Breast epithelium (tissue), 4 donors: ENCODE results near the gene DNAI1. TPM values are rescaled to one million over a fixed set of nuclear protein-coding genes. Genes with fewer than 3 reads are reported as not detected.

ENCODE experiments used
- DNase-seq, 2 donors: peaks; one replicate each; pipeline ENCODE4 v3.0.0-alpha.2; 2019; ENCODE audit warnings: low spot score in 2 of 2
- H3K27ac ChIP-seq, 2 donors: fragments of 200-600 bp; sonication (generic) in 1 of 2; one replicate each; pipeline ENCODE4 v1.5.1; 2016 to 2019; ENCODE audit warnings: mild to moderate bottlenecking in 1 of 2
- H3K27me3 ChIP-seq, 2 donors: fragments of 200-600 bp; sonication (generic) in 1 of 2; one replicate each; pipeline versions ENCODE4 v1.5.1 to v1.6.0; 2017 to 2019; ENCODE audit warnings: control low read depth in 1 of 2, mild to moderate bottlenecking in 1 of 2
- H3K36me3 ChIP-seq: fragments of 200-600 bp; one replicate; pipeline ENCODE4 v1.5.1; 2019
- H3K4me1 ChIP-seq, 2 donors: fragments of 200-600 bp; sonication (generic); one replicate each; pipeline ENCODE4 v1.5.1; 2016 to 2019; ENCODE audit warnings: control low read depth in 1 of 2
- H3K4me3 ChIP-seq, 3 donors: fragments of 200-600 bp; sonication (generic); 1 replicate in 2 of 3; 2 replicates in 1 of 3; pipeline ENCODE4 v1.5.1; 2016 to 2019; ENCODE audit warnings: mild to moderate bottlenecking in 3 of 3, moderate library complexity in 2 of 3
- H3K9me3 ChIP-seq, 2 donors: fragments of 200-600 bp; sonication (generic) in 1 of 2; one replicate each; pipeline ENCODE4 v1.5.1; 2016 to 2019; ENCODE audit warnings: control low read depth in 1 of 2
- CTCF ChIP-seq, 3 donors: fragments of 450-650 bp; IDR thresholded peaks; one replicate each; pipeline ENCODE4 v1.5.1; 2016 to 2017; ENCODE audit warnings: antibody characterized with exemption in 3 of 3, mild to moderate bottlenecking in 3 of 3, moderate library complexity in 3 of 3
- POLR2A ChIP-seq: fragments of 450-650 bp; IDR thresholded peaks from one replicate; pipeline ENCODE4 v1.6.1; 2016; ENCODE audit warnings: antibody characterized with exemption, mild to moderate bottlenecking, moderate library complexity
- POLR2AphosphoS5 ChIP-seq, 3 donors: sonication (generic); formaldehyde crosslinking; IDR thresholded peaks; one replicate each; pipeline ENCODE4 v1.6.1; 2017; ENCODE audit warnings: antibody characterized with exemption in 3 of 3
- intact Hi-C: fragments of 100-400 bp; cut with DNase I; formaldehyde crosslinking; loops from one replicate; pipeline ENCODE4 v1.15.1; 2023; ENCODE audit warnings: low total_unique reads
- total RNA-seq, 3 donors: library from RNA; depleted of rRNA; stranded (reverse); fragments of >200 nt; gene quantifications; one replicate each; pipeline ENCODE4 v1.1.0, GENCODE V29; 2016

DNAI1 gene
- total RNA-seq, 3 donors from 2014 or later, result 1.6 to 3.2 TPM; not detected in 1

GRCh38 chr9:34558919-34559623 is 100.5 kb downstream of the DNAI1 start:
- intact Hi-C loops, result no loop called here
- Histone ChIP-seq H3K36me3 (no peaks in the 10 kb centered on the region), H3K27ac (peak overlapping the region; percentile 42 to 86)

GRCh38 chr9:34559624-34560455 is 101.2 kb downstream of the DNAI1 start:
- peak overlapping the region; percentile 42 to 86 for H3K27ac ChIP-seq
- TF ChIP-seq POLR2A, result no peak
- TF ChIP-seq CTCF (IDR thresholded peaks at IDR 0.05), result no peak
- TF ChIP-seq POLR2AphosphoS5 (IDR thresholded peaks at IDR 0.05), result no peak
- H3K4me1 ChIP-seq, result peaks cover 5 to 10% of the 10 kb centered on the region in 2 donors
- no peaks in the 10 kb centered on the region for H3K36me3 ChIP-seq
- DNase-seq, result no peak
- H3K27me3 ChIP-seq, result peaks cover 0 to 3% of the 10 kb centered on the region in 2 donors
- no peaks in the 10 kb centered on the region for H3K9me3 ChIP-seq
- peak overlapping the region in 2 of 3 donors; percentile 20 to 57 for H3K4me3 ChIP-seq
- intact Hi-C loops, result no loop called here

More at GRCh38 chr9:34558919-34559623, 100.5 kb downstream of the DNAI1 start:
- TF ChIP-seq CTCF (IDR thresholded peaks at IDR 0.05) (no peak), POLR2AphosphoS5 (IDR thresholded peaks at IDR 0.05) (no peak), POLR2A (no peak)
- Histone ChIP-seq H3K4me3 (peak overlapping the region in 2 of 3 donors; percentile 20 to 57), H3K4me1 (peaks cover 5 to 10% of the 10 kb centered on the region in 2 donors), H3K27me3 (peaks cover 0 to 3% of the 10 kb centered on the region in 2 donors), H3K9me3 (no peaks in the 10 kb centered on the region)
- DNase-seq, result peak in 1 of 2 donors; percentile 47

GRCh38 chr9:34560599-34561214 is 102.1 kb downstream of the DNAI1 start:
- no peak for TF ChIP-seq CTCF (IDR thresholded peaks at IDR 0.05)
- no peaks in the 10 kb centered on the region for H3K9me3 ChIP-seq
- intact Hi-C loops, result no loop called here
- no peaks in the 10 kb centered on the region for H3K36me3 ChIP-seq
- H3K27me3 ChIP-seq, result peaks cover 0 to 3% of the 10 kb centered on the region in 2 donors
- peaks cover 5 to 10% of the 10 kb centered on the region in 2 donors for H3K4me1 ChIP-seq
- H3K4me3 ChIP-seq, result no peak overlapping the region
- no peak for DNase-seq
- peak overlapping the region in 1 of 2 donors; percentile 86 for H3K27ac ChIP-seq

- no peaks in the 10 kb centered on the region for H3K36me3 ChIP-seq
- H3K27me3 ChIP-seq, result peaks cover 0 to 3% of the 10 kb centered on the region in 2 donors
- DNase-seq, result no peak
- H3K27ac ChIP-seq, result no peak overlapping the region
- no peaks in the 10 kb centered on the region for H3K9me3 ChIP-seq
- peak; percentile 16 to 30 (median 18) for TF ChIP-seq CTCF (IDR thresholded peaks at IDR 0.05)
- TF ChIP-seq POLR2A, result no peak
- TF ChIP-seq POLR2AphosphoS5 (IDR thresholded peaks at IDR 0.05), result no peak
- peaks cover 5 to 10% of the 10 kb centered on the region in 2 donors for H3K4me1 ChIP-seq
- H3K4me3 ChIP-seq, result no peak overlapping the region
- intact Hi-C loops, result loop anchor here (2.0 kb wide), 1 partner anchor 17 kb away; no protein-coding TSS in a partner anchor
Observed at GRCh38 chr9:34562135-34562745, 103.6 kb downstream of the DNAI1 start.
